Measurements from ENCODE around the gene AMIGO2. TPM values are rescaled to one million over a fixed set of nuclear protein-coding genes. Genes with fewer than 3 reads are reported as not detected.
"Not testable (repeated sequence)": the region's sequence is repeated elsewhere in the genome, so short reads cannot be mapped to it uniquely, and the experiment has no call there.

AMIGO2 gene
- total RNA-seq, 1 donor from 2014 or later: 16.9 TPM

DNA sequence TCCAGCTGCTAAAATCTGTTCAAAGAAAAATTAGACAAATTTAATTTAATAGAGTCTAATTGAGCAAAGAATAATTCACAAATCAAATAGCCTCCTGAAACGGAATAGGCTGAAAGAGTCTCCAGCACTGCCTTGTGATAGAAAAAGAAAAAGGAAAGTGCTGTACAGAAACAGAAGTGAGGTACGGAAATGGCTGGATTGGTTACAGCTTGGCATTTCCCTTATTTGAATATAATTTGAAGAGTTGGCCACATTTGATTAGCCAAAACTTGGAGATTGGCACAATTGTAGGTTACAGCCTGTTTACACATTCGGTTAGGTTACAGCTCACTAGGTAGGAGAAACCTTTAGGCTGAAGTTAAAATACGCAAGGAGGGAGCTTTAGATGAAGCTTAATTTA lies 25.1 kb downstream of the AMIGO2 start:
- TF ChIP-seq CTCF (IDR thresholded peaks at IDR 0.05): no peak

DNA sequence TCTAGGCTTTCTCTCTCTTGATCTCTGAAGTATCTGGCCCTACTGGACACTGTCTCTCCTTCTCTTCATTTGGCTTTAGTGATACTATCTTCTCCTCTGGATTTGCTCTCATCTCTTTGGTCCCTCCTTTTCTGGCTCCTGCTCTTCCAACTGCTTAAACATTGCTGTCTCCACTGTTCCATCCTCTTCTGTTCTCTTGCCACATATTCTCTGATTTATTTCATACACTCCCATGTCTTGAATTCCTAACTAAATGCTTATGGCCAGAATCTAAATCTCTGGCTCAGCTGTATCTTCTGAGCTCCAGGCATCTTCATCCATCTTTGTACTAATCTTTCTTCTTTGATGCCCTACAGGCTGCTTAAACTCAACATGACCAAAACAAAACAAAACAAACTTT lies 25.8 kb downstream of the AMIGO2 start:
- Mint-ChIP-seq H3K36me3 (ENCODE audit: unreplicated experiment) (no peaks in the 10 kb centered on the region), H3K9me3 (ENCODE audit: unreplicated experiment) (peaks cover 31% of the 10 kb centered on the region), H3K4me3 (ENCODE audit: unreplicated experiment) (no peak overlapping the region), H3K4me1 (ENCODE audit: unreplicated experiment) (no peaks in the 10 kb centered on the region), H3K27ac (ENCODE audit: unreplicated experiment) (no peak overlapping the region), H3K27me3 (ENCODE audit: unreplicated experiment) (no peaks in the 10 kb centered on the region)
- DNase-seq (ENCODE audit: extremely low spot score, unreplicated experiment): no peak
- no peak for TF ChIP-seq CTCF (IDR thresholded peaks at IDR 0.05)

More for the DNA sequence above, 25.1 kb downstream of the AMIGO2 start:
- no peak for DNase-seq (ENCODE audit: extremely low spot score, unreplicated experiment)
- H3K27me3 Mint-ChIP-seq (ENCODE audit: unreplicated experiment): no peaks in the 10 kb centered on the region
- H3K4me3 Mint-ChIP-seq (ENCODE audit: unreplicated experiment): no peak overlapping the region
- H3K27ac Mint-ChIP-seq (ENCODE audit: unreplicated experiment): no peak overlapping the region
- H3K4me1 Mint-ChIP-seq (ENCODE audit: unreplicated experiment): no peaks in the 10 kb centered on the region
- H3K9me3 Mint-ChIP-seq (ENCODE audit: unreplicated experiment): peaks cover 38% of the 10 kb centered on the region
- peaks cover 2% of the 10 kb centered on the region for H3K36me3 Mint-ChIP-seq (ENCODE audit: unreplicated experiment)

DNA sequence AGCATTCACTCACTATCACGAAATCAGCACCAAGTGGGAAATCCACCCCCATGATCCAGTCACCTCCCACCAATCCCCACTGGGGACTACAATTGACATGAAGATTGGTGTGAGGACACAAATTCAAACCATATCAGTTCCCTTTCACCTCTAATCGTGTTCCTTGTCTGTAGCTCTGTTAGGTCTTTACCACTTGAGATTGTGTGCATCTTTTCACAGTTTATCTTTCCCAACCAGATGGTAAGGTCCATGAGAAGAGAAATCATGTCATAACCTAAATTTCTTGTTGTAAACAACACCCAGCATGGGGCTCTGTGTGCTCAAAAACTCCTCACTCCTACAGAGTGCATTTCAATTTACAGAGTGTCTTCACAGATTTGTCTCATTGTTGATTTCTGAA lies 27.5 kb downstream of the AMIGO2 start:
- TF ChIP-seq CTCF (IDR thresholded peaks at IDR 0.05): no peak
- H3K27ac Mint-ChIP-seq (ENCODE audit: unreplicated experiment): no peak overlapping the region
- no peaks in the 10 kb centered on the region for H3K4me1 Mint-ChIP-seq (ENCODE audit: unreplicated experiment)
- no peaks in the 10 kb centered on the region for H3K36me3 Mint-ChIP-seq (ENCODE audit: unreplicated experiment)
- no peak for DNase-seq (ENCODE audit: extremely low spot score, unreplicated experiment)
- H3K9me3 Mint-ChIP-seq (ENCODE audit: unreplicated experiment): peaks cover 24% of the 10 kb centered on the region
- peaks cover 2% of the 10 kb centered on the region for H3K27me3 Mint-ChIP-seq (ENCODE audit: unreplicated experiment)
- no peak overlapping the region for H3K4me3 Mint-ChIP-seq (ENCODE audit: unreplicated experiment)

DNA sequence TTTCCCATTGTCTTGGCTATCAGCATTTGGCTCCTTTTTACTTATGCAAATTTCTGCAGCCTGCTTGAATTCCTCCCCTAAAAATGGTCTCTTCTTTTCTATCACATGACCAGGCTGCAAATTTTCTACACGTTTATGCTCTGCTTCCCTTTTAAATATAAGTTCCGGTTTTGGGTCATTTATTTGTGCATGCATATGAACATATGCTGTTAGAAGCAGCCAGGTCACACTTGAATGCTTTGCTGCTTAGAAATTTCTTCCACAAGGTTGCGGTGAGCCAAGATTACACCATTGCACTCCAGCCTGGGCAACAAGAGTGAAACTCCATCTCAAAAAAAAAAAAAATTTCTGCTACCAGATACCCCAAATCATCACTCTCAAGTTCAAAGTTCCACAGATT lies 28.5 kb downstream of the AMIGO2 start:
- H3K27ac Mint-ChIP-seq (ENCODE audit: unreplicated experiment); H3K4me1 Mint-ChIP-seq (ENCODE audit: unreplicated experiment); H3K36me3 Mint-ChIP-seq (ENCODE audit: unreplicated experiment); DNase-seq (ENCODE audit: extremely low spot score, unreplicated experiment); H3K4me3 Mint-ChIP-seq (ENCODE audit: unreplicated experiment); H3K27me3 Mint-ChIP-seq (ENCODE audit: unreplicated experiment): not testable (repeated sequence)
- peaks cover 20% of the 10 kb centered on the region for H3K9me3 Mint-ChIP-seq (ENCODE audit: unreplicated experiment)

GRCh38 chr12:47048541-47048940 lies 31.2 kb downstream of the AMIGO2 start:
- Mint-ChIP-seq H3K27ac (ENCODE audit: unreplicated experiment) (no peak overlapping the region), H3K27me3 (ENCODE audit: unreplicated experiment) (peaks cover 2% of the 10 kb centered on the region)

More at GRCh38 chr12:47048541-47048940, 31.2 kb downstream of the AMIGO2 start:
- no peak overlapping the region for H3K4me3 Mint-ChIP-seq (ENCODE audit: unreplicated experiment)
- no peak for TF ChIP-seq CTCF (IDR thresholded peaks at IDR 0.05)
- H3K4me1 Mint-ChIP-seq (ENCODE audit: unreplicated experiment): no peaks in the 10 kb centered on the region
- DNase-seq (ENCODE audit: extremely low spot score, unreplicated experiment): no peak
- no peaks in the 10 kb centered on the region for H3K36me3 Mint-ChIP-seq (ENCODE audit: unreplicated experiment)
- H3K9me3 Mint-ChIP-seq (ENCODE audit: unreplicated experiment): peaks cover 18% of the 10 kb centered on the region
